GM12801 (cell line): ENCODE data around the gene P2RY14.

Source experiments
- CTCF ChIP-seq: IDR thresholded peaks from one replicate; pipeline ENCODE4 v1.5.1; 2011; ENCODE audit warnings: control low read depth; ENCODE audit not compliant: insufficient read length; ENCODE audit errors: extremely low read depth

The P2RY14 gene

DNA sequence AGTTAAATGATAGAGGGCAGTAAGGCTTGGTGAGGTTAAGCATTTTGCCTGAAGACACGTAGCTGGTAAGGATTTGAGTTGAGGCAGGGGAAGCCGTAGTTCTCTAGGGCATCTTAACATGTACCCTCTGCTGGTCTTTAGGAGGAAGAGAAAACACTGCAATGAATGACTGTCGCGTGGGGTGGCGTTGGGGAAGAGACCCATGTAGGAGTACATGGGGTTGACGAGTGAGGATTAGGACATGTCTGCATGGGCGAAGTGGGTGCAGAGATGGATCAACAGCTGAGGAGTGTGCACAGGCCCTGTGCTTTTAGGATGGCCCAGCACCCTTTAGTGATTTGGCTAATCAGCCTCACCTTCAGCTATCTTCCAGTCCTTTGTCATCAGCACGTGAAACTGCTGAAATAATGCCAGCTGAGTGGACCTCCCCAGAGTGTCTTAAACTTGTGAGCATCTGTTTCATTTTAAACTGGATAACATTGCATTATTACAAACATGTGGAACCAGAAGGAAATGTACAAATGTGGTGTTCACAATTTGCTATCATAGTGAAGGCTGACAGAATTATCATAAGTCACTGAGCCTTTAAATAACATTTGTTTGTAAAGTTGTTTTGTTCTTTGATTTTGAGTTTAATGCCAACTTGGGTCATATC lies 15.3 kb downstream of the P2RY14 start:
- TF ChIP-seq CTCF: no peak

GRCh38 chr3:151259664-151260063 lies 18.7 kb downstream of the P2RY14 start:
- TF ChIP-seq CTCF: no peak

- no peak for TF ChIP-seq CTCF
These were observed 21.6 kb downstream of the P2RY14 start for GRCh38 chr3:151256749-151257148.

GRCh38 chr3:151248772-151249337 lies 29.5 kb downstream of the P2RY14 start:
- no peak for TF ChIP-seq CTCF

DNA sequence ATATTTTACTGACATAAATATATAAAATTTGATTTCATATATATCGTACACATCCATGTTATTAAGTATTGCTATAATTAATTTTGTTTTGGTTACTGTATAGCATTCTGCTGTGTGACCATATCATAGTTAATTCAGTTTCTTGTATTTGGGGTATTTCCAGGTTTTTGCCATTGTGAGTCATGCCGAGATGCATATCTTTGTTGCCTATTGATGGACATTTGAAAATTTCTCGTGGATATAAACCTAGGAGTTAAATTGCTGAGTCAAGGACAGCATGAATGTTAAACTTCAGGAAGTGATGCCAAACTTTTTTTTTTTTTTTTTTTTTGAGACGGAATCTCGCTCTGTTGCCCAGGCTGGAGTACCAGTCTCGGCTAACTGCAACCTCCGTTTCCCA lies 41.6 kb downstream of the P2RY14 start:
- TF ChIP-seq CTCF: no peak

GRCh38 chr3:151236316-151236715 lies 42.0 kb downstream of the P2RY14 start:
- no peak for TF ChIP-seq CTCF

DNA sequence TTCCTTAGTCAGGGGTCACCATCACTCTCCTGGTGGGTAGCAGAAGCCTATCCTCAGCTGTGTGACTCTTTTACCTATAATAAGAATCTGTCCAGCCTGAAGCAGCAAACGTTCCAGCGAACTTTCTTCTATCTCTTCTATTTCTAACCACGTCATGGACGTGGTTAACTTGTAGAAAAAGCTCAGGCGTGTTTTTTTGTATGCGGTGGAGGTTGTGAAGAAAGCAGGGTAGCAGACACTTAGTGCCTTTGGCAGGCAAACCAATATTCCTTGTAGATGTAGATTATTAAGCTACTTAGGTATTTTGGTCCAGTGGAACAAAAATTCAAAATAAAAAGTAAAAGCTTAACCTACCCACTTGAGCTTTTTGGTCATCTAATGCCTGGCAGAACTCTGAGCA lies 43.5 kb downstream of the P2RY14 start:
- TF ChIP-seq CTCF: no peak

GRCh38 chr3:151232991-151233390 lies 45.4 kb downstream of the P2RY14 start:
- TF ChIP-seq CTCF: no peak
